A549 treated with DMSO at 1 μM for 4 hours (cell line): ENCODE results near the gene GNAT2. TPM values are rescaled to one million over a fixed set of nuclear protein-coding genes. Genes with fewer than 3 reads are reported as not detected.

Source experiments
- total RNA-seq: library from RNA; stranded (reverse); fragments of 200-300 nt; extraction: Qiagen RNA extraction; gene quantifications from 5 replicates; pipeline ENCODE4 v1.2.3, GENCODE V29; 2022; ENCODE audit warnings: low read depth

GNAT2 gene
- total RNA-seq = 0.13 to 0.20 TPM (median 0.18 TPM) in 3 of 5 replicates, not detected in the others

GRCh38 chr1:109619576-109620400 is at the start of gene GNAT2, which contains the start of gene AMPD2:
GNAT2 (minus strand) TSS chr1:109619616; CDS start chr1:109612870, 6,746 bp downstream.
AMPD2 (plus strand) TSS chr1:109619837; CDS start chr1:109621176, 1,339 bp downstream.

GRCh38 chr1:109667452-109668122 is 48.2 kb upstream of the GNAT2 start, which contains the start of gene GSTM2:
GSTM2 (plus strand) TSS chr1:109668057; CDS start chr1:109668116, 59 bp downstream.

GRCh38 chr1:109655615-109656519 is 36.5 kb upstream of the GNAT2 start, which contains the start of gene GSTM4:
GSTM4 (plus strand) TSS chr1:109656099; CDS start chr1:109656390, 291 bp downstream.

Other genes starting within 250 kb of the GNAT2 start
- gene SORT1, start 221.7 kb downstream of the GNAT2 start, total RNA-seq = 3.7 to 4.7 TPM (median 4.4 TPM) in 5 replicates
- gene PSMA5, start 193.2 kb downstream of the GNAT2 start, total RNA-seq = 104 to 114 TPM (median 113 TPM) in 5 replicates
- 0.10 to 0.19 TPM (median 0.15 TPM) in 5 replicates for gene SYPL2, start 153.1 kb downstream of the GNAT2 start, total RNA-seq
- gene ATXN7L2, start 135.7 kb downstream of the GNAT2 start, total RNA-seq = 2.0 to 3.8 TPM (median 2.8 TPM) in 5 replicates
- 4.5 to 5.2 TPM (median 4.8 TPM) in 5 replicates for gene CYB561D1, start 125.5 kb downstream of the GNAT2 start, total RNA-seq
- 1.0 to 1.5 TPM (median 1.2 TPM) in 5 replicates for gene AMIGO1, start 109.9 kb downstream of the GNAT2 start, total RNA-seq
- not detected in 5 replicates for gene GPR61, start 79.7 kb downstream of the GNAT2 start, total RNA-seq
- 4.7 to 5.9 TPM (median 5.4 TPM) in 5 replicates for gene GNAI3, start 71.0 kb downstream of the GNAT2 start, total RNA-seq
- 28.3 to 31.7 TPM (median 30.6 TPM) in 5 replicates for gene AMPD2, start 221 bp upstream of the GNAT2 start, total RNA-seq
- 8.5 to 10.7 TPM (median 9.6 TPM) in 5 replicates for gene GSTM4, start 36.5 kb upstream of the GNAT2 start, total RNA-seq
- gene GSTM2, start 48.4 kb upstream of the GNAT2 start, total RNA-seq = 3.2 to 5.2 TPM (median 4.0 TPM) in 5 replicates
- gene GSTM1, start 68.2 kb upstream of the GNAT2 start, total RNA-seq = not detected in 5 replicates
- not detected in 5 replicates for gene GSTM5, start 92.6 kb upstream of the GNAT2 start, total RNA-seq
- gene GSTM3, start 121.4 kb upstream of the GNAT2 start, total RNA-seq = 21.7 to 33.5 TPM (median 24.4 TPM) in 5 replicates
- gene EPS8L3, start 144.3 kb upstream of the GNAT2 start, total RNA-seq = 0.94 to 1.6 TPM (median 1.1 TPM) in 5 replicates